ENCODE data around the gene GLB1L2.

The GLB1L2 gene

DNA sequence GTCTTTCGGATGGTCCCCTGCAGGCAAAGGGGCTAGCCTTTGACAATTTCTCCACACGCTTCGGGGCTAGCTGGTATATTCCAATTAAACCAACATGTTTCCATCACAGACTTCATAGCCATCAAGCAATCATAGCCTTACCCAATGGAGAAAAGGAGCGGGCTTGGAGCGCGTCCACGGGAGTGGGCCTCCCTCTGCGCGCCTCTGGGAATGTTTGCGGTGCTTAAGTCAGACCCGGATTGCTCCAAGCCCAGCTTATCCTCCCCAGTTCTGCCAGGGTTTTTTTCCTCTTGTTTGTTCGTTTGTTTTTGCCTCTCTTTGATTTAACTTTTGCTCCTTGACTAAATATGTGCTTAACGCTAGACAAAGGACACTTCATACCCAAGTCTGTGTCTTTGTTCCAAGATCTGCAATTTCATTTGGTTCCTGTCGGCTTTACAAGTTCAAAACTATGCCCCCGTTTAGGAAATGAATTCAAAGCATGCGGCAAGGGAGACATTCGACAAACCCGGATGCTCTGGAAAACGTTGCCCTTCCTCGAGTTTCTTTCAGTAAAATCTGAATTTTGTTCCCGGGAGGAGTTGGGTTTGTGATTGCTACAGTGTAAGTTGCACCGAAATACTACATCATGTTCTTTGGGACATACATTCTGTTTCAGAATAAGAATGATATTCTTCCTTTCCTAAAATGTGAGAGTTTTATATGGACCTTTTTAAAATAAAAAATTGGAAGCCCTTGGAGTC is 1.0 kb upstream of the GLB1L2 start:
- Histone ChIP-seq H2AFZ (ENCODE audit: low read length, unreplicated experiment) (no peak overlapping the region), H3K79me2 (ENCODE audit: control insufficient read depth, insufficient read depth, low read length, unreplicated experiment) (no peaks in the 10 kb centered on the region), H3K27ac (ENCODE audit: low read depth, low read length) (no peak overlapping the region), H3K4me3 (ENCODE audit: low read depth, low read length) (no peak overlapping the region; the same call in 1 of the 2 replicates), H3K27me3 (ENCODE audit: insufficient read depth, low read length) (peaks cover 31% of the 10 kb centered on the region), H3K36me3 (ENCODE audit: insufficient read depth, low read length) (no peaks in the 10 kb centered on the region), H3K4me1 (ENCODE audit: control insufficient read depth, insufficient read depth, low read length, unreplicated experiment) (no peaks in the 10 kb centered on the region)

DNA sequence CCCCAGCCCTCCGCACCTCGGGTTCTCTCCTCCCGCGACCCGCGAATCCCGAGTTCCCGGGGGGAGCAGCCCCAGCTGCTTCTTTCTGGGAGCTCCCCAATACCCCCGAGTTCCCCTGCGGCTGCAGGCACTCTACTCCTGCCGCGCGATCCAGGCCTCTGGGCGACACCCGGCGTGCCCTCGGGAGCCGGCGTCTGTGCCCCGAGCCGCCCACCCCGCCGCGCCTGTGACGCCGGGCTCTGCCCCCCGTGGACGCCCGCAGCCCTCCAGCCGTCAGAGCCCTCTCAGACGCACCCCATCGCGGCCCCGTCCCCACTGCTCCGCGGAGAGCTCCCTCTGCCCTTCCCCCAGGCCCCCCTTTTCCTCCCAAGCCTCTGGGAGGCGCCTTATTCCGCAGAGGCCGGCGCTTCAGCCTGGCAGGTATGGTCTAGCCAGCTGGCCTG is 422 bp downstream of the GLB1L2 start:
- Histone ChIP-seq H3K36me3 (ENCODE audit: insufficient read depth, low read length) (no peaks in the 10 kb centered on the region), H3K27me3 (ENCODE audit: insufficient read depth, low read length) (peaks cover 31% of the 10 kb centered on the region), H3K4me3 (ENCODE audit: low read depth, low read length) (peak overlapping the region; percentile 47; the same call in 1 of the 2 replicates), H2AFZ (ENCODE audit: low read length, unreplicated experiment) (no peak overlapping the region), H3K79me2 (ENCODE audit: control insufficient read depth, insufficient read depth, low read length, unreplicated experiment) (no peaks in the 10 kb centered on the region), H3K4me1 (ENCODE audit: control insufficient read depth, insufficient read depth, low read length, unreplicated experiment) (no peaks in the 10 kb centered on the region), H3K27ac (ENCODE audit: low read depth, low read length) (no peak overlapping the region)

- H2AFZ ChIP-seq (ENCODE audit: low read length, unreplicated experiment): no peak overlapping the region
- H3K27ac ChIP-seq (ENCODE audit: low read depth, low read length): no peak overlapping the region
- no peaks in the 10 kb centered on the region for H3K36me3 ChIP-seq (ENCODE audit: insufficient read depth, low read length)
- no peaks in the 10 kb centered on the region for H3K4me1 ChIP-seq (ENCODE audit: control insufficient read depth, insufficient read depth, low read length, unreplicated experiment)
- H3K4me3 ChIP-seq (ENCODE audit: low read depth, low read length): no peak overlapping the region
- peaks cover 31% of the 10 kb centered on the region for H3K27me3 ChIP-seq (ENCODE audit: insufficient read depth, low read length)
- no peaks in the 10 kb centered on the region for H3K79me2 ChIP-seq (ENCODE audit: control insufficient read depth, insufficient read depth, low read length, unreplicated experiment)
Observed at GRCh38 chr11:134332782-134333181, 994 bp downstream of the GLB1L2 start.

GRCh38 chr11:134333312-134333711 is 1.5 kb downstream of the GLB1L2 start:
- Histone ChIP-seq H3K27me3 (ENCODE audit: insufficient read depth, low read length) (peaks cover 31% of the 10 kb centered on the region), H2AFZ (ENCODE audit: low read length, unreplicated experiment) (no peak overlapping the region), H3K79me2 (ENCODE audit: control insufficient read depth, insufficient read depth, low read length, unreplicated experiment) (no peaks in the 10 kb centered on the region), H3K4me3 (ENCODE audit: low read depth, low read length) (no peak overlapping the region), H3K36me3 (ENCODE audit: insufficient read depth, low read length) (no peaks in the 10 kb centered on the region), H3K4me1 (ENCODE audit: control insufficient read depth, insufficient read depth, low read length, unreplicated experiment) (no peaks in the 10 kb centered on the region), H3K27ac (ENCODE audit: low read depth, low read length) (no peak overlapping the region)

DNA sequence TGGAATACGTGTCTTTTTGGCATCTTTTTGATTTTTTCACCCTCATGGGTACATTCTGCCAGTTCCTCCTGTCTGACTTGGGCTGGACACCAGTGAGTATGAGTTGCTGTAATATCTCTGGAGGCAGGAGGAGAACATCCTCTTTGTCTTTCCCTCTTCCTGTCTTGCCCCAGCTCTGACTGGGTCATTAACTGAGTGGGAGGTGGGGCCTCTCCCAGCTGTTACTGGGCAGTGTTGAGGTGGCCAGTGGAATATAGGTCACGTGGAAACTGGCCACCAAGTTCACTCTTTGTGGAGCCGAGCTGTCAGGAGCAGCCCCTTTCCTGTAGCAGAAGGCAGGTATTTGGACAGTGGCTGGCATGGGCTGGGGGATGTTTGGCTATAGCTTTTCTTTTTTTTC is 2.2 kb downstream of the GLB1L2 start:
- Histone ChIP-seq H3K4me3 (ENCODE audit: low read depth, low read length) (no peak overlapping the region), H3K36me3 (ENCODE audit: insufficient read depth, low read length) (no peaks in the 10 kb centered on the region), H2AFZ (ENCODE audit: low read length, unreplicated experiment) (no peak overlapping the region), H3K27me3 (ENCODE audit: insufficient read depth, low read length) (peaks cover 31% of the 10 kb centered on the region), H3K4me1 (ENCODE audit: control insufficient read depth, insufficient read depth, low read length, unreplicated experiment) (no peaks in the 10 kb centered on the region), H3K79me2 (ENCODE audit: control insufficient read depth, insufficient read depth, low read length, unreplicated experiment) (no peaks in the 10 kb centered on the region), H3K27ac (ENCODE audit: low read depth, low read length) (no peak overlapping the region)

DNA sequence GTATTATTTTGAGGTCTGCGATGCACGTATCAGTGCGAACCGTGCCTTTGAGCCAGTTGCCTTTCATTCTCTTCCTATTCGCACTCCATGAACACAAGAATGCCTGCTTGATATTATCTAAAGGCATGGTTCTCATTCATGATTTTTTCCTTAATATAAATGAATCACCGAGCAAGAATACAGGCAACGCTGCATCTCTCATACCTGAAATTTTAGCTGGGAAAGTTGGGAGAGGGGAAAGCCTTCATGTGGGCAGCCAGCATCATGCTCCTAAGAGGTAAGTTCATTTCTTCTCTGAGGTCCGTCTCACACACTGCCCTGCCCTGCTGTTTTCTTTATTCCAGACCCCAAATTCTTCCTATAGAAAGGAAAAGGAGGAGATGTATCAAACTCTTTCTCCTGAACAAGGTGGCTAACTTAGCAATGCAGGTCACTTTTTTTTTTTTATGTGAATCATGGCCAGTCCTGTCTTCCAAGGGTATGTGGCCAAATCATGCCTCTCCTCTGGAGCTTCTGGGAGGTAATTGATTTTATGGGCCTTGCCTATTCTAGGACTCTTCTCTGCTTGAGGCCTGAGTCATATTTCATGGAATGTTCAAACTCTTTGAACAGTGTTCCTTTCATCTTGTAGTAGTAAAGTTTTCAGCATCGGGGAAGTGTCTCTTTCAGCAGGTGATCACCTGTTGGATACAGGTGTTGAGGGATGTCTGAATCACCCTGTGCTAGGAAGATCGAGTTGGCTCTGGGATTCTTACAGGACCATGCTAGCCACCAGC is 3.2 kb downstream of the GLB1L2 start:
- Histone ChIP-seq H3K4me1 (ENCODE audit: control insufficient read depth, insufficient read depth, low read length, unreplicated experiment) (no peaks in the 10 kb centered on the region), H3K4me3 (ENCODE audit: low read depth, low read length) (no peak overlapping the region), H3K36me3 (ENCODE audit: insufficient read depth, low read length) (no peaks in the 10 kb centered on the region), H3K27me3 (ENCODE audit: insufficient read depth, low read length) (peaks cover 31% of the 10 kb centered on the region), H3K27ac (ENCODE audit: low read depth, low read length) (no peak overlapping the region), H2AFZ (ENCODE audit: low read length, unreplicated experiment) (no peak overlapping the region), H3K79me2 (ENCODE audit: control insufficient read depth, insufficient read depth, low read length, unreplicated experiment) (no peaks in the 10 kb centered on the region)

GRCh38 chr11:134337051-134337450 is 5.3 kb downstream of the GLB1L2 start:
- no peak overlapping the region for H3K27ac ChIP-seq (ENCODE audit: low read depth, low read length)
- H2AFZ ChIP-seq (ENCODE audit: low read length, unreplicated experiment): no peak overlapping the region
- no peaks in the 10 kb centered on the region for H3K4me1 ChIP-seq (ENCODE audit: control insufficient read depth, insufficient read depth, low read length, unreplicated experiment)
- no peak overlapping the region for H3K4me3 ChIP-seq (ENCODE audit: low read depth, low read length)
- no peaks in the 10 kb centered on the region for H3K79me2 ChIP-seq (ENCODE audit: control insufficient read depth, insufficient read depth, low read length, unreplicated experiment)
- no peaks in the 10 kb centered on the region for H3K36me3 ChIP-seq (ENCODE audit: insufficient read depth, low read length)
- peaks cover 16% of the 10 kb centered on the region for H3K27me3 ChIP-seq (ENCODE audit: insufficient read depth, low read length)

GRCh38 chr11:134338068-134338467 is 6.3 kb downstream of the GLB1L2 start:
- Histone ChIP-seq H3K79me2 (ENCODE audit: control insufficient read depth, insufficient read depth, low read length, unreplicated experiment) (no peaks in the 10 kb centered on the region), H3K4me3 (ENCODE audit: low read depth, low read length) (no peak overlapping the region), H3K4me1 (ENCODE audit: control insufficient read depth, insufficient read depth, low read length, unreplicated experiment) (no peaks in the 10 kb centered on the region), H3K36me3 (ENCODE audit: insufficient read depth, low read length) (no peaks in the 10 kb centered on the region), H3K27me3 (ENCODE audit: insufficient read depth, low read length) (peaks cover 6% of the 10 kb centered on the region), H2AFZ (ENCODE audit: low read length, unreplicated experiment) (no peak overlapping the region), H3K27ac (ENCODE audit: low read depth, low read length) (no peak overlapping the region)

DNA sequence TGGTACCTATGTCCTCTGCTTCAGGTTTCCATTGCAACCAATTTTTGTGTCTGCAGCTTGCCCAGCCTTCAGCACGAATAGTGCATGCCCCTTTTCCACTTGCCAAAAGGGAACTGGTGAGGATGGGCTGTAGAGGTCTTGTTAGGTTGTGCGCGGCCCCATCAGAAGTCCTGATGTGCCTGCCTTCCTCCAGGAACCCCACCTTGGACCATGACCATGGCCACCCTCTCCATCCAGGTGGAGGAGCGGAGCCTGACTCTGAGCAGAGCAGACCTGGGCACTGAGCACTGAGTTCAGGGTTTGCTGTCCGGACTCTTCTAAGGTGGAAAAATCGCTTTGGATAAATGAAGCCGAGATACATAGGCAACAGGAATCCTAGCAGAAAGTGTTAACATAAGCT is 6.9 kb downstream of the GLB1L2 start:
- H3K27ac ChIP-seq (ENCODE audit: low read depth, low read length): no peak overlapping the region
- H3K27me3 ChIP-seq (ENCODE audit: insufficient read depth, low read length): no peaks in the 10 kb centered on the region
- H2AFZ ChIP-seq (ENCODE audit: low read length, unreplicated experiment): no peak overlapping the region
- H3K79me2 ChIP-seq (ENCODE audit: control insufficient read depth, insufficient read depth, low read length, unreplicated experiment): no peaks in the 10 kb centered on the region
- no peaks in the 10 kb centered on the region for H3K4me1 ChIP-seq (ENCODE audit: control insufficient read depth, insufficient read depth, low read length, unreplicated experiment)
- no peaks in the 10 kb centered on the region for H3K36me3 ChIP-seq (ENCODE audit: insufficient read depth, low read length)
- H3K4me3 ChIP-seq (ENCODE audit: low read depth, low read length): no peak overlapping the region

- Histone ChIP-seq H3K27me3 (ENCODE audit: insufficient read depth, low read length) (no peaks in the 10 kb centered on the region), H2AFZ (ENCODE audit: low read length, unreplicated experiment) (no peak overlapping the region), H3K4me3 (ENCODE audit: low read depth, low read length) (no peak overlapping the region), H3K27ac (ENCODE audit: low read depth, low read length) (no peak overlapping the region), H3K36me3 (ENCODE audit: insufficient read depth, low read length) (no peaks in the 10 kb centered on the region), H3K79me2 (ENCODE audit: control insufficient read depth, insufficient read depth, low read length, unreplicated experiment) (no peaks in the 10 kb centered on the region), H3K4me1 (ENCODE audit: control insufficient read depth, insufficient read depth, low read length, unreplicated experiment) (no peaks in the 10 kb centered on the region)
Observed at GRCh38 chr11:134339756-134340155, 8.0 kb downstream of the GLB1L2 start.
